HUDEP-2 (cell line): ENCODE data around the gene RNF166.

Experiments
- DNase-seq, 76 experiments: peaks; one replicate each; lab custom pipeline; 2025; ENCODE audit not compliant: unreplicated experiment in 76 of 76; lab: John Stamatoyannopoulos, UW

RNF166 gene

GRCh38 chr16:88725609-88726407, 19.6 kb upstream of the RNF166 start:
- DNase-seq = no peak

DNA sequence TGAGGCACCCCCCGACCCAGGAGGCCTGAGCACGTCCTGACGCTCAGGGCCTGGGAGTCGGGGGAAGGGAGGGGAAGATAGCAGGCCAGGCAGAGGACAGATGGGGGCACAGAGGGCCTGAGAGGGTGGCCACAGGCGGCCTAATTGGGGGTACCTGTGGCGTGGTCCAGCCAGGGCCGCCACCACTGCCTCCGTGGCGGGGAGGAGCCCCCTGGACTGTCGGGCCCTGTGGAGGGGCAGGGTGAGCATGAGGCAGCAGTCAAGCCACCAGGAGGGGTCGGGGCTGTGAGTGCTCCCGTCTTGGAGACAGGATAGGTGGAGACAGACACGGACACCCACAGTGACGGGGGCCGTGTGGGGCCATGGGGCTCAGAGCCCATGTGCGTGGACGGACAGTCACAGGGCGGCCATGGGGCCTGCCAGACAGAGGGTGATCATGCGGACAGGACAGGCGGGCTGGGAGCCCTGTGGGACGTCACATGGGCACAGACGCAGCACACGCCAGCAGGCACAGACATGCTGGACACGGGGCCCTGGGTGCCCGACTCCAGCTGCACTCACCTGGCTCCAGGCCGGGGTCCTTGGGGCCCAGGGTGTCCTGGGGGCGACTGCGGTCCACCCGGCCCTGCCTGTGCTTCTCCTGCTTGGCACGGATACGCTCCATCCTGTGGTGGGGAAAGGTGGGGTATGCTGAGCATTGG, 18.8 kb upstream of the RNF166 start:
- no peak for DNase-seq

DNA sequence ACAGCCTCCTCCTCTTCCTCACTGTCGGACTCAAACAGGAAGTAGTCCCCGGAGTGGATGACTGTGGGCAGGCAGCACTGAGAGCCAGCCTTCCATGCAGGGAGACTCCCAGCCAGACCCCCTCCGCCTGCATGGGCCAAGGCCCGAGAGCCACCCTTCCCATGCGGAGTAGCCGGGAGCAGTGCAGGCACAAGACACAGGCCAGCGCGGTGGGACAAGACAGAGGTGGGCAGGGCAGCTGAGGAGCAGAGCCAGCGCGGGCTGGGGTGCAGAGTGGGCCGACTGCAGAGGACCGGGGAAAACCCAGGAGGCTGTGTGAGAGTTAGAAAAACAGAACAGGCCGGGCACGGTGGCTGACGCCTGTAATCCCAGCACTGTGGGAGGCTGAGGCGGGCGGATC, 17.7 kb upstream of the RNF166 start:
- DNase-seq = no peak

DNA sequence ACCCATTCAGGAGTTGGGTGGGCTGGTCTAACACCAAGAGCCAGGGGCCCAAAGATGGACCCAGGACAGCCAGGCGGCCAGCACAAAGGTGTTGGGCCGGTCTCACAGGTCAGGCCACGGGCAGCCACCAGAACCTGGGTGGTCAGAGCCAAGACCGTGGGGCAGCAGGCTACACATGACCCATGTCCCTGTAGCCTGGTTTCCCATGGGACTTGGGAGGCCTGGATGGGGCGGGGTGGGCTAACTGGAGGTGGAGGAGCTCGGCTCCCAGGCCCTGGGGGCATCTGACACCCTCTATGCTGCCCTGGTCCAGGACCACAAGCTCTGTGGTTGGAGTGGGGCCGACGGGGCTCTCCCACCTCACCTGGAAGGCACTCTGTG, 17.3 kb upstream of the RNF166 start:
- no peak for DNase-seq

DNA sequence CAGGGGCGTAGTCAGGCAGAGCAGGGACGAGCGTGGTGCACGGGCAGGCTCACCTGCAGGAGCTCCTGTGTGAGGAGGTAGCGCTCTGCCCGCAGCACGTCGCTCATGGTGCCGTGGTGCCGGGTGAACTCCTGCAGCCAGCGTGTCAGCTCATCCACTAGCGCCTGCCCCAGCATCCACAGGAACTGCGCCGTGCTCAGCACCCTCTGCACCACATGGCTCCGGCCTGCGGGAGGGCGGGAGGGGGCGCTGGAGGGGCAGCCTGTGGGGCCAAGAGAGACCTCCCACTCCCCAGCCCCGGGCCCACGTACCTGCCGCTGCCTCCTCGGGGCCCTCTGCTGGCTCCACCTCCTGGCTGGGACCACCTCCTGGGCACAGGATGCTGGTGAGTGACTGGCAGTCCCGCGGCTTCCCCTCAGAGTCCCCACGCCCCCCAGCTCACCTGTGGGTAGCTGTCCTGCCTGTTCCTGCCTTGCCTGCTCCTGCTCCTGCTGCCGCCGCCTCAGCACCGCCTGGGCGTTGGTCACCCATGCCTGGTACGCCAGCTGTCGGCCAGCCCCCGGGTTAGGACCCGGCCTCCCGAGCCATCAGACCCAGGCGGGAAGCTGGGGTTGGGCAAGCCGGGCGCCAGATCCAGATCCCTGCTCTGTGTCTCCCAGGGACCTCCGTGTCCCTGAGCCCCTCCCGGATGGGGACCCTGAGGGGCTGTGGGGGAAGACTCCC, 16.7 kb upstream of the RNF166 start:
- no peak for DNase-seq

DNA sequence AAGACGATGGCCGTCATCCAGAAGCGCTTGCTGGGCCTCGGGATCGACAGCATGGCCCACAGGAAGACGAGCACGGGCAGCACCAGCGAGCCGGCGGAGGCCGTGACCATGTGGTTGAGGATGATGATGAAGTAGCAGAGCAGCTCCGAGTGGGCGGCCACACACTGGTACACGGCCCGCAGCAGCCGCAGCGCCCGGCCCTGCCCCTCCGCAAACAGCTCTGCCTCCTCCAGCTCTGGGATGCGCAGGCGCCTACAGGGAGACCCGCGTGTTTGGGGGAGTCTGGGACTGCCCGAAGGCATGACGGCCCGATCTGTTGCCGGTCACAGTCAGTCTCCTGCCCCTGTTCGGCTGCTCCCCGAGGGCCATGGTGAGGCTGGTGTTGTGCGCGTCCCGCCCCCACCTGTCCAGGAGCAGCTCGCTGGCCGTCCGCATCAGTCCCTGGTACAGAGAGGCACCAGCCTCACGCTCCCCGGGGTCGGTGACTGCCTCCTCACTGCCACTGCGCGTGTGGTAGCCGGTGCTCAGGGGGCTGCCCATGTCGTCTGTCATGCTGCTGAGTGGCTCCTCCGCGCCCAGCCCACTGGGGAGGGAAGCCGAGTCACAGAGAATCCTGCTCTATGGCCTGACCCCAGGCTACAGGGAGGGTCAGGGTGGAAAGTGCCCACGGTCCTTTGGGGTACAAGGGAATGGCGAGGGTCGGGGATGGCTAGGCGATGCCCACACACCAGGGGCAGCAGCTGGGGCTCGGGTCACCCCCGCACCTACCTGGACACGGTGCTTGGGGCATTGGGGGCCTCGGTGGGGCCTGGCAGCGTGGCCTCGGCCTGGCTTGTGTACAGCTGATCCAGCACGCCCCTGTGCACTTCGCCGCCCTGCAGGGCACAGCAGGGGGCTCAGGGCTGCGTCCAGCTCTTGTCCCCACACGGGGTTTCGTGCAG, 15.9 kb upstream of the RNF166 start:
- DNase-seq = no peak

DNA sequence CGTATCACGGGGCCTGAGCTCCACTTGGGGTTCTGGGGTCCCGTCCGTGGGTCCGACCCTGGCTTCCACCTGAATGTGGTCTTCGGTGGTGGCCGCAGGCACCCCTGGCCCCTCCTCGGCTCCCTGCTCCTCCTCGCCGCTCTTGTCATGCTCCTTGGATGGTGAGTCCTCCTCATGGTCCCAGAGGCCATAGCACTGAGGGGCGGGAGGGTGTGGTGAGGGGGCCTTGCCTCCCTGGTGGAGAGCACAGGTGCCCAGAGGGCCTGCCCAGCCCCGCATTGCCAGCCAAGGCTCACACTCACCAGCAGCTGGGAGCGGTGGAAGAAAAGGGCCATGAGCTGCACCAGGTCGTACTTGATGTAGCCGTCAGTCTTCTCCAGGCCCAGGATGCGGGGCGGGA, 15.0 kb upstream of the RNF166 start:
- no peak for DNase-seq

DNA sequence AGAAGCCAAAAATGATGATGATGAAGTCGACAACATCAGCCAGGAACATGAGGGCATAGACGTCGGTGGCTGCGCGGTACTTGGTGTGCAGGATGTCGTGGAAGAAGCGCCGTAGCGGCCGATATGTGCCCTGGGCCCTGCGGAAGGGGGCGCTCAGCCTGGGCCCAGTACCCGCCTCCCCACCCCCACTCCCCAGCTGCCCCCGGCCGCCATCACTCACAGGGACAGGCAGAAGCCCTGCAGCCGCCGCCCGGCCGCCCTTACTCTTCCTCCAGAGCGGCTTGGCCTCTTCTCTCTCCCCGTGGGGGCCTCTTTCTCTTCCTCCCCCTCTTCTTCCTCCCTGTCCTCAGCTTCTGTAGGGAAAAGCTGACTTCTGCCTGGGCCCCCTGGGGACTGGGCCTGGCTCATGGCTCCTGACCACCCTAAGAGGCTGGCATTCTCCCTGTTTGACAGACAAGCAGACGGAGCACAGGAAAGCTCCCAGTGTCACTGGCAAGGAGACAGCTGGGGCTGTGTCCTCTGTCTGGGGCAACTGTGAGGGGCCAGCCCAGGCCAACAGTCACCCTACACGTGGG, 14.3 kb upstream of the RNF166 start:
- no peak for DNase-seq

- no peak for DNase-seq
Observed at GRCh38 chr16:88719933-88720296, 13.7 kb upstream of the RNF166 start.

DNA sequence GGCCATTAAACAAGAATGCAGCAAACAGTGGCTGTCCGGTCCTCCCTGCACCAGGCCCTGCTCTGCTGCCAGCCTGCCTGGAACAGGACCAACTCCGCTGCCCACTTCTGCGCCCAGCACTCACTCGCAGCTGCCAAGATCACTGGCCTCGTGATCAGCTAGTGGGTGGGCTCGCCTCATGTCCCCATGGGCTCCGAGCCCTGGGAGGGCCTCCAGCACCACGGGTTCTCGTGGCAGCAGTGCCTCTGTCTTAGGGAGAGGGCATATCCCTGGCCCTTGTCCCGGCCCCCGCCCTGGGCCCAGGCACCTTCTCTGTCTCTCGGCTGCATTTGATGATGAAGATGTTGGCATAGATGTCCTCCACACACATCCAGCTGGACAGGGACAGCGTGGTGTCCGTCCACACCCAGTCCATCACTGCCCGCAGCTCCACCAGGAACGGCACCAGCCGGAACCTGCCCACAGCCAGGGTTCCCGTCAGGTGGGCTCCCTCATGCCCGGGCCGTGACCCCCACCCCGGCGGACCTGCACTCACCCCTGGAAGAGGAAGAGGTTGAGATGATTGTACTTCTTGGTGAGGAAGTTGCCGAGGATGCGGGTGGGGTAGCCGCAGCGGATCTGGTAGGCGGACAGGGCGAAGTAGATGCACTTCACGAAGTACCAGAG, 13.2 kb upstream of the RNF166 start:
- no peak for DNase-seq

DNA sequence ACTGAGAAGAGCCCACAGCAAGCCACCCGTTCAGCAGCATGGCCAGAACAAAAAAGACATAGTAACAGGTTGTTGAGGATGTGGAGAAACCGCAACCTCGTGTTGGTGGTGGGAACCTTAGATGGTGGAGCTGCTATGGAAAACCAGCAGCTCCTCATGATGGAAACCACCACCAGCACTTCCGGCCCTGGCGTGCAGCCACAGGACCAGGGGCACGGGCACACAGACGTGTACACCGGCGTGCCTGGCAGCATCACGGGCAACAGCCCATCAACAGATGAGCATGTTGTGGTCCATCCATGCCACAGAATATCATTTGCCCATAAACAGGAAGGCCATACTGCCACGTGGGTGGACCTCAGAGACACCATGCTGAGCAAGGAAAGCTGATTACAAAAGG, 12.0 kb upstream of the RNF166 start:
- no peak for DNase-seq

GRCh38 chr16:88716601-88717001, 10.4 kb upstream of the RNF166 start:
- no peak for DNase-seq

DNA sequence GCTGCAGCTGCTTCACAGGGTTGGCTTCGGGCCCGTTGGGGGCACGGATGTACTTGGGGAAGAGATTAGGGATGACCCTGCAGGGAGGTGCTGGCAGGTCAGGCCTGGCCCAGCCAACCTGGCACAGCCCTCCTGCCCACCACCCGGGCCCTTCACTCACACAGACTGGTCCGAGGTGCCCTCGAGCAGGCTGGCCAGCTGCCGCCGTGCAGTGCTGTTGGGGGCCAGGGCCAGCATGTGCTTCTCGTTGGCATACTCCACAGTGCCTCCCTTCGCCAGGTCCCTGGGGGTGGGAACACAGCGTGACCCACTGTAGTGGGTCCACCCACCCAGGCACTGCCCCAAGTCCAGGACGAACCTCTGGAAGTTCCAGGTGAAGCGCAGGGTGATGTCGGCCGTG, 10.0 kb upstream of the RNF166 start:
- no peak for DNase-seq

DNA sequence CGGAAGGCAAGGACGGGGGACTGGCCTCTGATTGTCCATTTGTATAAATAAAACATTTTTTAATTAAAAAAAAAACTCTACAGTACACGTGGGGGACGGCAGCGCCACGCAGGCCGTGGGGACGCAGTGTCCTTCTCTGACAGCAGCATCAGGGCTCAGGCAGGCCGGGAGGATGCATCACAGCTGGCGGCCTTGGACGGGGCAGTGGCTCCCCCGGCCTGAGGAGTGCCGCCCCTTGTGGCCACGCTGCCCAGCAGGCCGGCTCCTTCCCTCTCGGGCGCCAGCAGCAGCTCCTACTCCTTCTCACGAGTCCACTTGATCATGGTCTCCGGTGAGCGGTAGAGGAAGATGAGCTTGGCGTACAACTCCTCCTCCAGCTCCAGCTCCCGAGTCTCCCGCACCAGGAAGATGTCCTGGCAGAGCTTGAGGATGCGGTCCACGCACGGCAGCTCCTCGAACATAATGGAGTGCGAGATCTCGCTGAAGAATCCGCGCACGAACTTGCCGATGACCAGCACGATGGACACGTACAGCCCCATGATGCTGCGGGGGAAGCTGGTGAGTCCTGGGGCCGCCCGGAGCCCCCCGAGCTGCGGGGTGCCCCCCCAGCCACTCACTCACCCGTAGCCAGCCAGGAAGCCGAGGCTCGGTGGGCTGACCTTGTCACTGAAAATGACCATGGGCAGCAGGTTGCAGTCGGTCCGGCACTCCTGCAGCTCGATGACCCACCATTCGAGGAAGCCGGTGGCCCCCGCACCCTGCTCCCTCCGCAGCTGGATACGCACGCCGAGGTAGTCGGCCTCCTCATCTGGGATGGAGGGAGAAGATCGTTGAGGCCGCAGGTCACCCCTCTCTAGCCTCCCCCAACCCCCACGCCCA, 9.3 kb upstream of the RNF166 start:
- no peak for DNase-seq

- no peak for DNase-seq
Observed at GRCh38 chr16:88714420-88715302, 8.5 kb upstream of the RNF166 start.

DNA sequence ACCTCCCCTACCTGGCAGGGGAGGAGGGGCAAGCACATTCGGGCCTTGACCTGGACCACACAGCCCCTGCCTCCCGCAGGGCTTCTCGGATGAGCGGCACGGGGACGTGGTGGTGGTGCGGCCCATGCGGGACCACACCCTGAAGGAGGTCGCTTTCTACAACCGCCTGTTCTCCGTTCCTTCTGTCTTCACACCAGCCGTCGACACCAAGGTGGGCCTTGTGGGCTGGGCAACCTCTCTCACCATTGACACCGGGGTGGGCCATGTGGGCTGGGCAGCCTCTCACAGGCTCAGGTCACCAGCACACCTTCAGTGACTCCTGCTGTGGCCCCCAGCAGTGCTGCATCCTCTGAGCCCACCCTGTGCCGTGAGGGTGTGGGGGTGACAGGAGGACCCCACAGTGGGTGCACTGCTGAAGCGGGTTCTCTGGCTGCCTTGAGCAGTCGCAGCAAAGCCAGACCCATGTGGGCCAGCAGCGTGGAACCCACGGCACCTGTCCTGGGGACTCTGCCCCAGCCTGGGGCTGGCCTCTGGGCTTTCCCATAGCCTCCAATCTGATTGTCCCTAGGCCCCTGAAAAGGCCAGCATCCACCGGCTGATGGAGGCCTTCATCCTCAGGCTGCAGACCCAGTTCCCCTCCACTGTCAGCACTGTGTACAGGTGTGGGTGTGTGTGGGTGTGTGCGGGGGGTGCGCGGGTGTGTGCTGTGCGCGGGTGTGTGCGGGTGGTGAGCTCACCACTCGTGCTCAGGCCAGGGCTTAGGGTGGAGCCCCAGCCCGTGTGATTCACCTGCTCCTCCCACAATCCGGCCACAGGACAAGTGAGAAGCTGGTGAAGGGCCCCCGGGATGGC, 7.6 kb upstream of the RNF166 start:
- peak in 4 of 76 experiments; percentile 24 to 32 (median 28) for DNase-seq

GRCh38 chr16:88713054-88713453, 6.8 kb upstream of the RNF166 start:
- DNase-seq = no peak
